OCI-LY3 (cell line): ENCODE results near the gene BRF1.

Experiments
- H2AFZ ChIP-seq: fragments of 200-600, 300-600 bp; shearing (Covaris generic); 2 replicates; pipeline ENCODE4 v1.6.0; 2014; ENCODE audit warnings: antibody characterized with exemption, low read depth, low read length
- H3K27ac ChIP-seq: fragments of 200-600, 300-600 bp; sonication (generic); 2 replicates; pipeline ENCODE4 v1.5.1; 2014; ENCODE audit warnings: mild to moderate bottlenecking, low read length, moderate library complexity, mixed read lengths
- H3K27me3 ChIP-seq: fragments of 200-600, 300-600 bp; sonication (generic); 2 replicates; pipeline ENCODE4 v1.6.1; 2014; ENCODE audit warnings: low read depth, low read length, mixed read lengths
- H3K36me3 ChIP-seq: fragments of 200-600, 300-600 bp; sonication (generic); replicated peaks from 2 replicates; pipeline ENCODE3; 2014; ENCODE audit warnings: low read depth, low read length, mixed read lengths
- H3K4me1 ChIP-seq: fragments of 300-600, 200-600 bp; sonication (generic); 2 replicates; pipeline ENCODE4 v1.6.1; 2014; ENCODE audit warnings: low read length, mixed read lengths
- H3K4me2 ChIP-seq: fragments of 200-600, 300-600 bp; sonication (generic); 2 replicates; pipeline ENCODE4 v1.6.1; 2014; ENCODE audit warnings: low read length, mixed read lengths
- H3K4me3 ChIP-seq: fragments of 300-600, 200-600 bp; sonication (generic); 2 replicates; pipeline ENCODE4 v1.5.1; 2014; ENCODE audit warnings: antibody characterized with exemption, mild to moderate bottlenecking, low read length, moderate library complexity
- H3K79me2 ChIP-seq: fragments of 300-600, 200-600 bp; shearing (Covaris generic); 2 replicates; pipeline ENCODE4 v1.6.1; 2014; ENCODE audit warnings: mild to moderate bottlenecking, low read length, mixed read lengths
- H3K9ac ChIP-seq: fragments of 300-600, 200-600 bp; shearing (Covaris generic); 2 replicates; pipeline ENCODE4 v1.6.0; 2014; ENCODE audit warnings: mild to moderate bottlenecking, low read length, moderate library complexity
- H3K9me3 ChIP-seq: fragments of 200-600, 300-600 bp; shearing (Covaris generic); 2 replicates; pipeline ENCODE4 v1.6.1; 2014; ENCODE audit warnings: low read length, mixed read lengths; ENCODE audit not compliant: insufficient read depth
- H4K20me1 ChIP-seq: fragments of 200-600, 300-600 bp; sonication (generic); 2 replicates; pipeline ENCODE4 v1.6.1; 2016; ENCODE audit warnings: low read length, mixed read lengths; ENCODE audit not compliant: insufficient read depth
- CTCF ChIP-seq: fragments of 200-600, 300-600 bp; sonication (generic); IDR thresholded peaks from 2 replicates; pipeline ENCODE4 v1.5.1; 2014; ENCODE audit warnings: antibody characterized with exemption, low read length, low read depth
- EZH2phosphoT487 ChIP-seq: fragments of 200-600 bp; shearing (Covaris generic); IDR thresholded peaks from 2 replicates; pipeline ENCODE4 v1.6.1; 2018; ENCODE audit warnings: antibody characterized with exemption, mixed run types, low read depth

Gene BRF1

GRCh38 chr14:105200641-105201040 is 100.2 kb downstream of the BRF1 start:
- no peaks in the 10 kb centered on the region for H3K79me2 ChIP-seq
- no peaks in the 10 kb centered on the region for H3K9me3 ChIP-seq
- H3K27ac ChIP-seq = no peak overlapping the region
- no peaks in the 10 kb centered on the region for H4K20me1 ChIP-seq
- no peaks in the 10 kb centered on the region for H3K4me1 ChIP-seq
- TF ChIP-seq CTCF (no peak), EZH2phosphoT487 (no peak)
- no peaks in the 10 kb centered on the region for H3K36me3 ChIP-seq
- no peak overlapping the region for H2AFZ ChIP-seq
- no peak overlapping the region for H3K4me2 ChIP-seq
- H3K4me3 ChIP-seq = no peak overlapping the region
- no peak overlapping the region for H3K9ac ChIP-seq
- H3K27me3 ChIP-seq = peaks cover 20% of the 10 kb centered on the region

- Histone ChIP-seq H3K4me1 (no peaks in the 10 kb centered on the region), H3K27me3 (peaks cover 20% of the 10 kb centered on the region), H3K9me3 (no peaks in the 10 kb centered on the region), H4K20me1 (no peaks in the 10 kb centered on the region), H3K9ac (no peak overlapping the region), H3K4me2 (no peak overlapping the region), H3K36me3 (no peaks in the 10 kb centered on the region), H3K4me3 (no peak overlapping the region), H3K79me2 (no peaks in the 10 kb centered on the region), H3K27ac (no peak overlapping the region), H2AFZ (no peak overlapping the region)
- peak; percentile 31 for TF ChIP-seq CTCF
- no peak for TF ChIP-seq EZH2phosphoT487
These were observed 100.7 kb downstream of the BRF1 start for GRCh38 chr14:105200074-105200473.

GRCh38 chr14:105199093-105199492 is 101.7 kb downstream of the BRF1 start:
- Histone ChIP-seq H3K9me3 (no peaks in the 10 kb centered on the region), H4K20me1 (no peaks in the 10 kb centered on the region)
- TF ChIP-seq EZH2phosphoT487 (no peak), CTCF (no peak)

GRCh38 chr14:105198588-105198987 is 102.2 kb downstream of the BRF1 start:
- no peak overlapping the region for H3K4me3 ChIP-seq
- peaks cover 22% of the 10 kb centered on the region for H3K27me3 ChIP-seq
- H3K9ac ChIP-seq = no peak overlapping the region
- no peaks in the 10 kb centered on the region for H3K79me2 ChIP-seq
- H3K4me2 ChIP-seq = no peak overlapping the region
- TF ChIP-seq CTCF (no peak), EZH2phosphoT487 (no peak)
- H3K27ac ChIP-seq = no peak overlapping the region
- H3K9me3 ChIP-seq = no peaks in the 10 kb centered on the region
- no peaks in the 10 kb centered on the region for H3K36me3 ChIP-seq
- no peaks in the 10 kb centered on the region for H4K20me1 ChIP-seq
- H3K4me1 ChIP-seq = no peaks in the 10 kb centered on the region
- no peak overlapping the region for H2AFZ ChIP-seq

More at GRCh38 chr14:105199093-105199492, 101.7 kb downstream of the BRF1 start:
- no peak overlapping the region for H3K27ac ChIP-seq
- H3K4me1 ChIP-seq = no peaks in the 10 kb centered on the region
- peaks cover 20% of the 10 kb centered on the region for H3K27me3 ChIP-seq
- no peaks in the 10 kb centered on the region for H3K36me3 ChIP-seq
- no peak overlapping the region for H3K9ac ChIP-seq
- no peak overlapping the region for H3K4me3 ChIP-seq
- no peaks in the 10 kb centered on the region for H3K79me2 ChIP-seq
- no peak overlapping the region for H2AFZ ChIP-seq
- H3K4me2 ChIP-seq = no peak overlapping the region
